A673 (cell line): ENCODE measurements around the gene MSH3.

ENCODE experiments used
- CTCF ChIP-seq: fragments of 300-800, 200-600 bp; sonication (generic); conservative IDR thresholded peaks from 2 replicates; pipeline ENCODE4 v1.5.1; 2017; ENCODE audit warnings: low read depth, mild to moderate bottlenecking, antibody characterized with exemption, low read length, moderate library complexity, mixed read lengths
- EZH2 ChIP-seq: fragments of 200-600 bp; sonication (generic); IDR thresholded peaks from 2 replicates; pipeline ENCODE4 v1.6.1; 2017; ENCODE audit warnings: borderline replicate concordance, low read depth, mild to moderate bottlenecking, mixed read lengths, antibody characterized with exemption, low read length; ENCODE audit not compliant: poor library complexity, severe bottlenecking

- TF ChIP-seq CTCF, result no peak
- TF ChIP-seq EZH2, result no peak
Observed at GRCh38 chr5:80860924-80861613, 206.6 kb downstream of the MSH3 start.
